Neural cell (in vitro differentiated cells): ENCODE measurements around the gene TMEM94. TPM values are rescaled to one million over a fixed set of nuclear protein-coding genes. Genes with fewer than 3 reads are reported as not detected.

Experiments
- H2AFZ ChIP-seq: fragments of 200-600, 300-800 bp; sonication (generic), shearing (Covaris generic); 2 replicates; pipeline ENCODE4 v1.6.0; 2014; ENCODE audit warnings: low read depth, mild to moderate bottlenecking, antibody characterized with exemption, low read length, moderate library complexity
- H3F3A ChIP-seq: fragments of 200-600 bp; shearing (Covaris generic); 2 replicates; pipeline ENCODE4 v1.6.1; 2016; ENCODE audit warnings: mild to moderate bottlenecking, moderate library complexity, mixed read lengths, antibody characterized with exemption, low read length; ENCODE audit not compliant: insufficient read depth, poor library complexity, severe bottlenecking
- H3K27ac ChIP-seq: fragments of 200-600, 300-800 bp; sonication (generic), shearing (Covaris generic); 2 replicates; pipeline ENCODE4 v1.5.1; 2014; ENCODE audit warnings: mild to moderate bottlenecking, low read length, moderate library complexity
- H3K27me3 ChIP-seq: fragments of 300-800, 200-600 bp; sonication (generic), shearing (Covaris generic); 2 replicates; pipeline ENCODE4 v1.6.0; 2014; ENCODE audit warnings: mild to moderate bottlenecking, low read depth, low read length, moderate library complexity; ENCODE audit not compliant: insufficient read depth
- H3K36me3 ChIP-seq: fragments of 300-800, 200-600 bp; sonication (generic), shearing (Covaris generic); 2 replicates; pipeline ENCODE4 v1.5.1; 2014; ENCODE audit warnings: mild to moderate bottlenecking, antibody characterized with exemption, low read length, moderate library complexity; ENCODE audit not compliant: insufficient read depth
- H3K4me2 ChIP-seq: fragments of 300-800, 200-600 bp; sonication (generic), shearing (Covaris generic); 2 replicates; pipeline ENCODE4 v1.6.0; 2014; ENCODE audit warnings: mild to moderate bottlenecking, low read length
- H3K4me3 ChIP-seq: fragments of 300-800, 200-600 bp; sonication (generic), shearing (Covaris generic); 2 replicates; pipeline ENCODE4 v1.5.1; 2014; ENCODE audit warnings: mild to moderate bottlenecking, low read length, moderate library complexity
- H3K79me2 ChIP-seq: fragments of 200-600 bp; shearing (Covaris generic); replicated peaks from 2 replicates; pipeline ENCODE4 v1.6.0; 2014; ENCODE audit warnings: mild to moderate bottlenecking, low read length, moderate library complexity; ENCODE audit not compliant: insufficient read depth
- H3K9ac ChIP-seq: fragments of 300-800, 200-600 bp; sonication (generic), shearing (Covaris generic); 2 replicates; pipeline ENCODE4 v1.6.1; 2016; ENCODE audit warnings: mild to moderate bottlenecking, low read length, mixed read lengths
- H3K9me2 ChIP-seq: fragments of 200-600 bp; shearing (Covaris generic); 2 replicates; pipeline ENCODE4 v1.6.1; 2016; ENCODE audit warnings: mild to moderate bottlenecking, low read length, mixed read lengths; ENCODE audit not compliant: insufficient read depth
- H3K9me3 ChIP-seq: fragments of 200-600, 300-800 bp; sonication (generic), shearing (Covaris generic); 2 replicates; pipeline ENCODE4 v1.6.1; 2016; ENCODE audit warnings: mild to moderate bottlenecking, mixed run types, low read length, moderate library complexity, mixed read lengths
- H4K20me1 ChIP-seq: fragments of 200-600 bp; shearing (Covaris generic); 2 replicates; pipeline ENCODE4 v1.6.1; 2016; ENCODE audit warnings: mild to moderate bottlenecking, mixed run types; ENCODE audit not compliant: insufficient read depth
- CTCF ChIP-seq: fragments of 450-650 bp; IDR thresholded peaks from 2 replicates; pipeline ENCODE4 v1.5.1; 2014; ENCODE audit warnings: antibody characterized with exemption, mild to moderate bottlenecking, moderate library complexity; ENCODE audit not compliant: poor library complexity, severe bottlenecking
- EP300 ChIP-seq: fragments of 450-650 bp; conservative IDR thresholded peaks from 2 replicates; pipeline ENCODE4 v1.6.1; 2014; ENCODE audit warnings: antibody characterized with exemption, mild to moderate bottlenecking, moderate library complexity; ENCODE audit not compliant: poor library complexity, severe bottlenecking
- EZH2 ChIP-seq: fragments of 200-600, 300-800 bp; shearing (Covaris generic), sonication (generic); IDR thresholded peaks from 2 replicates; pipeline ENCODE4 v1.6.1; 2014; ENCODE audit warnings: antibody characterized with exemption, low read length, borderline replicate concordance, mild to moderate bottlenecking; ENCODE audit not compliant: insufficient read depth, poor library complexity, severe bottlenecking
- MXI1 ChIP-seq: fragments of 450-650 bp; conservative IDR thresholded peaks from 2 replicates; pipeline ENCODE4 v1.6.1; 2014; ENCODE audit warnings: antibody characterized with exemption, mild to moderate bottlenecking; ENCODE audit not compliant: poor library complexity, severe bottlenecking
- POLR2AphosphoS5 ChIP-seq: IDR thresholded peaks from 2 replicates; pipeline ENCODE4 v1.6.1; 2012
- RAD21 ChIP-seq: fragments of 450-650 bp; conservative IDR thresholded peaks from 2 replicates; pipeline ENCODE4 v1.6.1; 2014; ENCODE audit warnings: antibody characterized with exemption, mild to moderate bottlenecking, moderate library complexity
- REST ChIP-seq: IDR thresholded peaks from 2 replicates; pipeline ENCODE4 v1.6.1; 2012; ENCODE audit warnings: borderline replicate concordance
- SMC3 ChIP-seq: fragments of 450-650 bp; conservative IDR thresholded peaks from 2 replicates; pipeline ENCODE4 v1.6.1; 2014; ENCODE audit warnings: antibody characterized with exemption, mild to moderate bottlenecking, moderate library complexity; ENCODE audit not compliant: poor library complexity
- TAF1 ChIP-seq: IDR thresholded peaks from 2 replicates; pipeline ENCODE4 v1.6.1; 2012; ENCODE audit warnings: low read depth
- polyA plus RNA-seq: library from polyadenylated mRNA; depleted of rRNA; stranded (reverse); fragments of >200 nt; gene quantifications from 2 replicates; pipeline ENCODE4 v1.2.3, GENCODE V29; 2014

The TMEM94 gene
- polyA plus RNA-seq, 1 donor from 2014 or later, result 37.0 TPM

GRCh38 chr17:75416006-75416405, 40.4 kb upstream of the TMEM94 start:
- Histone ChIP-seq H3F3A (no peaks in the 10 kb centered on the region), H3K9ac (no peak overlapping the region), H3K27ac (no peak overlapping the region), H3K36me3 (no peaks in the 10 kb centered on the region), H3K9me2 (no peaks in the 10 kb centered on the region), H3K27me3 (peaks cover 8% of the 10 kb centered on the region), H3K4me2 (no peak overlapping the region), H3K79me2 (no peaks in the 10 kb centered on the region), H4K20me1 (no peaks in the 10 kb centered on the region), H2AFZ (no peak overlapping the region), H3K4me3 (no peak overlapping the region), H3K9me3 (no peaks in the 10 kb centered on the region)
- no peak for TF ChIP-seq MXI1
- TF ChIP-seq TAF1, result no peak
- no peak for TF ChIP-seq EZH2
- TF ChIP-seq POLR2AphosphoS5, result no peak
- no peak for TF ChIP-seq EP300
- no peak for TF ChIP-seq SMC3
- TF ChIP-seq REST, result no peak
- TF ChIP-seq RAD21, result no peak
- no peak for TF ChIP-seq CTCF

- Histone ChIP-seq H3K27me3 (peaks cover 8% of the 10 kb centered on the region), H3K4me2 (no peak overlapping the region), H3K4me3 (no peak overlapping the region), H4K20me1 (no peaks in the 10 kb centered on the region), H3K9me2 (no peaks in the 10 kb centered on the region), H2AFZ (no peak overlapping the region), H3K9ac (no peak overlapping the region), H3K79me2 (no peaks in the 10 kb centered on the region), H3K9me3 (no peaks in the 10 kb centered on the region), H3K36me3 (no peaks in the 10 kb centered on the region), H3F3A (no peaks in the 10 kb centered on the region), H3K27ac (no peak overlapping the region)
- TF ChIP-seq CTCF, result no peak
- TF ChIP-seq RAD21, result no peak
- no peak for TF ChIP-seq REST
- no peak for TF ChIP-seq EP300
- no peak for TF ChIP-seq EZH2
- TF ChIP-seq SMC3, result no peak
- TF ChIP-seq MXI1, result no peak
- TF ChIP-seq TAF1, result no peak
- TF ChIP-seq POLR2AphosphoS5, result no peak
Observed at GRCh38 chr17:75417054-75417580, 39.3 kb upstream of the TMEM94 start.
